K562 (cell line): ENCODE data around the gene NUP85. TPM values are rescaled to one million over a fixed set of nuclear protein-coding genes. Genes with fewer than 3 reads are reported as not detected.

Experiments used
- BCOR ChIP-seq: fragments of 450-650 bp; IDR thresholded peaks from 2 replicates; pipeline ENCODE4 v1.6.1; 2016
- CXXC5 ChIP-seq: fragments of 250-450 bp; sonication (Bioruptor Pico); IDR thresholded peaks from 2 replicates; pipeline ENCODE4 v1.8.0; 2022; ENCODE audit warnings: inconsistent platforms, mild to moderate bottlenecking, moderate library complexity
- EGR1 ChIP-seq: fragments of 450-650 bp; conservative IDR thresholded peaks from 2 replicates; pipeline ENCODE4 v1.6.1; 2017; ENCODE audit warnings: mild to moderate bottlenecking
- ELF1 ChIP-seq: fragments of 200-800 bp; sonication (Bioruptor generic); IDR thresholded peaks from 2 replicates; pipeline ENCODE4 v1.6.1; 2016; ENCODE audit warnings: missing genetic modification characterization, missing compliant biosample characterization
- FIP1L1 ChIP-seq: fragments of 200-400 bp; formaldehyde crosslinking; IDR thresholded peaks from 2 replicates; pipeline ENCODE4 v1.6.1; 2018; ENCODE audit warnings: mild to moderate bottlenecking, low read depth, low read length; ENCODE audit not compliant: poor library complexity, severe bottlenecking
- MAFG ChIP-seq: fragments of 450-650 bp; conservative IDR thresholded peaks from 2 replicates; pipeline ENCODE4 v1.6.1; 2016; ENCODE audit warnings: missing genetic modification characterization, missing compliant biosample characterization
- MBD2 ChIP-seq: sonication (generic); IDR thresholded peaks from 2 replicates; pipeline ENCODE4 v1.6.1; 2016; ENCODE audit warnings: low read depth, borderline replicate concordance
- MEF2D ChIP-seq: conservative IDR thresholded peaks from 2 replicates; pipeline ENCODE4 v1.6.1; 2016; ENCODE audit warnings: low read depth, missing genetic modification characterization, missing compliant biosample characterization
- NFATC3 ChIP-seq: fragments of 450-650 bp; IDR thresholded peaks from 2 replicates; pipeline ENCODE4 v1.6.1; 2017; ENCODE audit warnings: mild to moderate bottlenecking
- NFIC ChIP-seq: fragments of 450-650 bp; IDR thresholded peaks from 2 replicates; pipeline ENCODE4 v1.6.1; 2017; ENCODE audit warnings: mild to moderate bottlenecking, inconsistent platforms
- PHF20 ChIP-seq: fragments of 450-650 bp; IDR thresholded peaks from 2 replicates; pipeline ENCODE4 v1.6.1; 2018; ENCODE audit not compliant: partially characterized antibody
- POLR2G ChIP-seq: fragments of 200-400 bp; formaldehyde crosslinking; IDR thresholded peaks from 2 replicates; pipeline ENCODE4 v1.6.1; 2017; ENCODE audit warnings: low read depth, mild to moderate bottlenecking, antibody characterized with exemption, low read length, moderate library complexity
- PRDM10 ChIP-seq: fragments of 450-650 bp; IDR thresholded peaks from 2 replicates; pipeline ENCODE4 v1.6.1; 2018; ENCODE audit not compliant: partially characterized antibody
- RB1 ChIP-seq: fragments of 450-650 bp; IDR thresholded peaks from 2 replicates; pipeline ENCODE4 v1.6.1; 2017; ENCODE audit warnings: low read depth, mild to moderate bottlenecking
- RBM39 ChIP-seq: fragments of 200-400 bp; formaldehyde crosslinking; optimal IDR thresholded peaks from 2 replicates; pipeline ENCODE3; 2018; ENCODE audit warnings: low read depth, low read length
- SMC3 ChIP-seq: conservative IDR thresholded peaks from 2 replicates; pipeline ENCODE4 v1.6.1; 2011; ENCODE audit warnings: low read depth, low read length, improper control_type of control experiment; ENCODE audit not compliant: insufficient read depth
- XRCC5 ChIP-seq: fragments of 200-400 bp; formaldehyde crosslinking; IDR thresholded peaks from 2 replicates; pipeline ENCODE4 v1.6.1; 2017; ENCODE audit warnings: low read depth, mild to moderate bottlenecking, low read length
- ZBTB17 ChIP-seq: fragments of 450-650 bp; formaldehyde crosslinking; IDR thresholded peaks from 2 replicates; pipeline ENCODE4 v1.4.0; 2020; ENCODE audit warnings: mild to moderate bottlenecking
- ZFX ChIP-seq: sonication (generic); formaldehyde crosslinking; IDR thresholded peaks from 2 replicates; pipeline ENCODE4 v1.8.0; 2022; ENCODE audit warnings: mild to moderate bottlenecking, missing genetic modification reagents, moderate library complexity
- ZNF197 ChIP-seq: fragments of 200-800 bp; sonication (Bioruptor generic); IDR thresholded peaks from 2 replicates; pipeline ENCODE4 v1.6.1; 2016; ENCODE audit warnings: low read depth, missing genetic modification characterization, missing compliant biosample characterization
- ZNF609 ChIP-seq: sonication (generic); formaldehyde crosslinking; IDR thresholded peaks from 2 replicates; pipeline ENCODE4 v1.8.1; 2023; ENCODE audit warnings: missing genetic modification reagents, mild to moderate bottlenecking, borderline replicate concordance
- polyA plus RNA-seq, 8 experiments: library from polyadenylated mRNA; depleted of rRNA in 4 of 8; stranded (reverse) in 5 of 8; unstranded in 3 of 8; fragments of >200 nt; fragmentation: Nextera tagmentation in 2 of 8; fragmentation: Illumina TruSeq in 1 of 8; extraction: Ambion mirVana in 2 of 8; extraction: Trizol in 1 of 8; gene quantifications; 2 replicates each; pipeline versions ENCODE4 v1.2.1 to v1.2.3, GENCODE V29; 2011 to 2014; ENCODE audit warnings: inconsistent platforms in 1 of 8, missing spikeins in 1 of 8
- total RNA-seq, 7 experiments: library from RNA; depleted of rRNA in 6 of 7; stranded (reverse); fragments of >200 nt in 6 of 7; fragmentation: Illumina TruSeq in 2 of 7; extraction: Trizol in 2 of 7; gene quantifications; 2 replicates each; pipeline versions ENCODE4 v1.2.1 to v1.2.3, GENCODE V29; 2011 to 2021; ENCODE audit warnings: low replicate concordance in 1 of 7

NUP85 gene
- total and polyA plus RNA-seq, 9 of the 15 experiments (the other 6 are each of a cell fraction or from before 2014, with no cell fraction given): 50.2 to 177 (median 110) TPM

GRCh38 chr17:75205037-75205792, at the start of gene NUP85 (continued):
- TF ChIP-seq ZNF609 (CRISPR knock-in tag) (peak; percentile 90; the same call in 1 of the 2 replicates), MEF2D (tag) (0 out of 2 replicates have a peak, but pooled peaks have one; percentile 48), ZBTB17 (CRISPR knock-in tag) (peak; percentile 82), ZNF197 (CRISPR knock-in tag) (0 out of 2 replicates have a peak, but pooled peaks have one; percentile 31), NFATC3 (no peak), MBD2 (peak; percentile 29), BCOR (peak; percentile 39; the same call in 1 of the 2 replicates), MAFG (tag) (no peak), PHF20 (peak; percentile 41), FIP1L1 (peak; percentile 97), ZFX (CRISPR knock-in tag) (peak; percentile 88), XRCC5 (peak; percentile 90; the same call in 1 of the 2 replicates), RBM39 (peak; percentile 39), EGR1 (peak; percentile 42), CXXC5 (CRISPR knock-in tag) (peak; percentile 87), POLR2G (peak; percentile 93), RB1 (peak; percentile 97), SMC3 (peak; percentile 14; the same call in 1 of the 2 replicates), ELF1 (0 out of 2 replicates have a peak, but pooled peaks have one; percentile 8), PRDM10 (peak; percentile 65), NFIC (peak; percentile 92)
